HepG2 (cell line): ENCODE results near the gene TANGO6. TPM values are rescaled to one million over a fixed set of nuclear protein-coding genes. Genes with fewer than 3 reads are reported as not detected.
A peak's percentile ranks its signal among the peaks of the same experiment; 100 is the strongest.

ENCODE experiments used
- ATAC-seq: fragments of 200-7000 bp; cut with Tn5 transposase; 3 replicates; pipeline ENCODE4 v1.9.1; 2020; ENCODE audit warnings: mild to moderate bottlenecking, moderate library complexity
- BruUV-seq: library from RNA; stranded (reverse); fragments of 400-500 nt; replicated peaks from 2 replicates; lab custom pipeline; 2021; lab: Mats Ljungman, UMichigan
- CTCF ChIA-PET: fragments of 300-600 bp; formaldehyde crosslinking; extraction: SDS; loops from one replicate; lab custom pipeline; 2021; ENCODE audit warnings: low total read pairs, inconsistent platforms, low intra/inter-chr PET ratio; lab: Yijun Ruan, JAX
- POLR2A ChIA-PET: fragments of 350-600 bp; sonication (Branson Sonifier 250); formaldehyde crosslinking; loops from one replicate; lab custom pipeline; 2020; ENCODE audit warnings: antibody characterized with exemption, inconsistent platforms; lab: Yijun Ruan, JAX
- DNase-seq: peaks from one replicate; pipeline ENCODE4 v3.0.0-alpha.2; 2015; ENCODE audit warnings: low spot score
- FAIRE-seq: peaks from 3 replicates; lab custom pipeline; 2011; peaks lifted over from hg19 to GRCh38; lab: Jason Lieb, UNC
- H2AFZ ChIP-seq: one replicate; pipeline ENCODE4 v1.6.1; 2011; ENCODE audit warnings: low read length, inconsistent platforms
- H3K27ac ChIP-seq: fragments of 300-600 bp; 3 replicates; pipeline ENCODE4 v1.8.0; 2011; ENCODE audit warnings: mixed run types, mild to moderate bottlenecking, mixed read lengths, low read length, inconsistent platforms; ENCODE audit not compliant: insufficient read depth; ENCODE audit errors: extremely low read length
- H3K27me3 ChIP-seq, 2 experiments: fragments of 200-600 bp in 1 of 2; 2 replicates in 1 of 2; 3 replicates in 1 of 2; pipeline versions ENCODE4 v1.6.0 to v1.8.0; 2011; ENCODE audit warnings: low read length in 2 of 2, mild to moderate bottlenecking in 2 of 2, moderate library complexity in 2 of 2, inconsistent platforms in 1 of 2; ENCODE audit not compliant: insufficient read depth in 2 of 2, control insufficient read depth in 1 of 2
- H3K36me3 ChIP-seq, 2 experiments: fragments of 200-600 bp in 1 of 2; replicated peaks in 1 of 2; 2 replicates in 1 of 2; 3 replicates in 1 of 2; pipeline versions ENCODE4 v1.5.1 to v1.8.0; 2011; ENCODE audit warnings: low read length in 2 of 2, inconsistent platforms in 1 of 2; ENCODE audit not compliant: insufficient read depth in 2 of 2, control insufficient read depth in 1 of 2
- H3K4me1 ChIP-seq: 2 replicates; pipeline ENCODE4 v1.5.1; 2012; ENCODE audit warnings: low read length, inconsistent platforms; ENCODE audit not compliant: insufficient read depth
- H3K4me2 ChIP-seq: 2 replicates; pipeline ENCODE4 v1.6.0; 2011; ENCODE audit warnings: low read depth, low read length, inconsistent platforms
- H3K4me3 ChIP-seq, 3 experiments: fragments of 200-600 bp in 1 of 3; sonication (generic), shearing (Covaris generic) in 1 of 3; replicated peaks in 1 of 3; 2 replicates each; pipeline ENCODE4 v1.5.1; 2011 to 2016; ENCODE audit warnings: low read length in 3 of 3, inconsistent platforms in 2 of 3, low read depth in 2 of 3, mild to moderate bottlenecking in 2 of 3, control low read depth in 1 of 3, mixed read lengths in 1 of 3; ENCODE audit not compliant: insufficient read depth in 1 of 3
- H3K79me2 ChIP-seq: one replicate; pipeline ENCODE4 v1.6.1; 2011; ENCODE audit warnings: low read length, inconsistent platforms; ENCODE audit not compliant: insufficient read depth
- H3K9ac ChIP-seq: 2 replicates; pipeline ENCODE4 v1.6.0; 2011; ENCODE audit warnings: mild to moderate bottlenecking, low read depth, low read length, inconsistent platforms; ENCODE audit not compliant: insufficient read depth
- H3K9me3 ChIP-seq: 2 replicates; pipeline ENCODE4 v1.5.1; 2012; ENCODE audit warnings: mild to moderate bottlenecking, low read length
- H4K20me1 ChIP-seq: 2 replicates; pipeline ENCODE4 v1.6.0; 2011; ENCODE audit warnings: inconsistent platforms, mild to moderate bottlenecking, low read length, moderate library complexity; ENCODE audit not compliant: insufficient read depth
- ARNTL ChIP-seq: sonication (generic); formaldehyde crosslinking; IDR thresholded peaks from 2 replicates; pipeline ENCODE4 v1.4.0; 2020; ENCODE audit warnings: mild to moderate bottlenecking, missing genetic modification reagents
- ATF6 ChIP-seq: sonication (generic); formaldehyde crosslinking; conservative IDR thresholded peaks from 2 replicates; pipeline ENCODE4 v1.4.0; 2020; ENCODE audit warnings: missing genetic modification reagents
- BCL3 ChIP-seq: sonication (generic); formaldehyde crosslinking; IDR thresholded peaks from 2 replicates; pipeline ENCODE4 v1.5.1; 2020; ENCODE audit warnings: mild to moderate bottlenecking, missing genetic modification reagents, moderate library complexity
- BORCS8-MEF2B ChIP-seq: sonication (generic); formaldehyde crosslinking; IDR thresholded peaks from 2 replicates; pipeline ENCODE4 v1.8.0; 2022; ENCODE audit warnings: mild to moderate bottlenecking, missing genetic modification reagents
- EHMT2 ChIP-seq: fragments of 200-600 bp; sonication (generic); IDR thresholded peaks from 2 replicates; pipeline ENCODE4 v1.7.0; 2017; ENCODE audit warnings: antibody characterized with exemption, low read depth, low read length, borderline replicate concordance
- IRX3 ChIP-seq: sonication (generic); formaldehyde crosslinking; IDR thresholded peaks from 2 replicates; pipeline ENCODE4 v1.8.1; 2023; ENCODE audit warnings: mild to moderate bottlenecking, low read depth, missing genetic modification reagents, borderline replicate concordance
- SAP130 ChIP-seq: IDR thresholded peaks from 2 replicates; pipeline ENCODE4 v1.6.1; 2016; ENCODE audit warnings: low read depth
- TFE3 ChIP-seq: IDR thresholded peaks from 2 replicates; pipeline ENCODE4 v1.6.1; 2016
- THRA ChIP-seq: sonication (generic); formaldehyde crosslinking; IDR thresholded peaks from 2 replicates; pipeline ENCODE4 v1.4.0; 2020; ENCODE audit warnings: missing genetic modification reagents, borderline replicate concordance
- ZFP82 ChIP-seq: sonication (generic); formaldehyde crosslinking; IDR thresholded peaks from 2 replicates; pipeline ENCODE4 v1.5.1; 2020; ENCODE audit warnings: mild to moderate bottlenecking, missing genetic modification reagents, borderline replicate concordance
- ZNF577 ChIP-seq: sonication (generic); formaldehyde crosslinking; IDR thresholded peaks from 2 replicates; pipeline ENCODE4 v1.4.0; 2020; ENCODE audit warnings: mild to moderate bottlenecking, low read depth, missing genetic modification reagents, borderline replicate concordance
- ZNF580 ChIP-seq: IDR thresholded peaks from 2 replicates; pipeline ENCODE4 v1.6.1; 2016; ENCODE audit warnings: low read depth, borderline replicate concordance
- ZNF709 ChIP-seq: sonication (generic); formaldehyde crosslinking; IDR thresholded peaks from 2 replicates; pipeline ENCODE4 v1.5.0; 2020; ENCODE audit warnings: mild to moderate bottlenecking, missing genetic modification reagents
- ZNF772 ChIP-seq: sonication (generic); formaldehyde crosslinking; IDR thresholded peaks from 2 replicates; pipeline ENCODE4 v1.5.0; 2020; ENCODE audit warnings: mild to moderate bottlenecking, missing genetic modification reagents
- ZNF781 ChIP-seq: sonication (generic); formaldehyde crosslinking; IDR thresholded peaks from 2 replicates; pipeline ENCODE4 v1.5.1; 2020; ENCODE audit warnings: borderline replicate concordance, mild to moderate bottlenecking, missing genetic modification reagents; ENCODE audit errors: not compliant biosample characterization
- WGBS: methylation state at CpG from one replicate; pipeline ENCODE4 v1.1.6; 2017; ENCODE audit warnings: low lambda C conversion rate; 5-methylcytosine and 5-hydroxymethylcytosine counted together
- in situ Hi-C: cut with HindIII; loops from 2 replicates; pipeline ENCODE4 v1.10.0; 2017; ENCODE audit warnings: low pct_unique_long_range_greater_than_20kb; ENCODE audit not compliant: extremely low pct_ligation_motif_present
- intact Hi-C: fragments of 100-400 bp; cut with micrococcal nuclease; formaldehyde crosslinking; loops from one replicate; pipeline ENCODE4 v1.10.0; 2022; ENCODE audit not compliant: unreplicated experiment
- polyA plus RNA-seq, 8 experiments: library from polyadenylated mRNA; depleted of rRNA in 3 of 8; stranded (reverse) in 7 of 8; unstranded in 1 of 8; fragments of >200 nt; fragmentation: Illumina TruSeq in 4 of 8; extraction: Trizol in 4 of 8; gene quantifications; 2 replicates each; pipeline versions ENCODE4 v1.2.1 to v1.2.3, GENCODE V29; 2011 to 2016; ENCODE audit warnings: low read depth in 4 of 8, missing spikeins in 1 of 8, mixed read lengths in 1 of 8; ENCODE audit not compliant: insufficient read depth in 1 of 8
- total RNA-seq, 5 experiments: library from RNA; depleted of rRNA; stranded (reverse); fragments of >200 nt; fragmentation: Illumina TruSeq; extraction: Trizol; gene quantifications; 2 replicates each; pipeline ENCODE4 v1.2.3, GENCODE V29; 2016; ENCODE audit warnings: low read depth in 1 of 5

Gene TANGO6
- total and polyA plus RNA-seq, 2 of the 13 experiments (the other 11 are each of a cell fraction or from before 2014, with no cell fraction given): 7.2 to 13.3 TPM

GRCh38 chr16:68893710-68894705 is 50.7 kb downstream of the TANGO6 start:
- intact Hi-C loops: no loop called here
- no peak for TF ChIP-seq ZNF577 (CRISPR knock-in tag)
- TF ChIP-seq EHMT2: peak; percentile 74; the same call in 1 of the 2 replicates
- TF ChIP-seq ZNF709 (CRISPR knock-in tag): peak; percentile 46; the same call in 1 of the 2 replicates
- TF ChIP-seq ZFP82 (CRISPR knock-in tag): 0 out of 2 replicates have a peak, but pooled peaks have one; percentile 37
- TF ChIP-seq THRA (CRISPR knock-in tag): peak; percentile 35; the same call in 1 of the 2 replicates
- TF ChIP-seq BORCS8-MEF2B (CRISPR knock-in tag): peak; percentile 49; the same call in 1 of the 2 replicates
- TF ChIP-seq TFE3 (CRISPR knock-in tag): peak; percentile 52; the same call in 1 of the 2 replicates
- 0 out of 2 replicates have a peak, but pooled peaks have one; percentile 53 for TF ChIP-seq IRX3 (CRISPR knock-in tag)
- peak; percentile 48 for TF ChIP-seq ZNF781
- TF ChIP-seq ZNF772 (CRISPR knock-in tag): no peak
- 0 out of 2 replicates have a peak, but pooled peaks have one; percentile 33 for TF ChIP-seq BCL3
- TF ChIP-seq SAP130 (CRISPR knock-in tag): peak; percentile 63
- peak; percentile 48; the same call in 1 of the 2 replicates for TF ChIP-seq ZNF580 (CRISPR knock-in tag)
- no peak for TF ChIP-seq ATF6
- TF ChIP-seq ARNTL: peak; percentile 59; the same call in 1 of the 2 replicates

More at GRCh38 chr16:68893710-68894705, 50.7 kb downstream of the TANGO6 start:
- peak; percentile 78 for ATAC-seq
- no peaks in the 10 kb centered on the region for H3K36me3 ChIP-seq
- H3K9me3 ChIP-seq: no peaks in the 10 kb centered on the region
- H3K4me2 ChIP-seq: no peak overlapping the region
- 77% methylated on average over 11 of the region's 11 CpGs for WGBS
- H3K4me3 ChIP-seq: no peak overlapping the region
- H3K27ac ChIP-seq: no peak overlapping the region
- no TSS peak for BruUV-seq
- H3K27me3 ChIP-seq: no peaks in the 10 kb centered on the region
- H3K79me2 ChIP-seq: no peaks in the 10 kb centered on the region
- H2AFZ ChIP-seq: no peak overlapping the region
- ChIA-PET POLR2A (no interaction called here), CTCF (no interaction called here)
- FAIRE-seq: peak; percentile 65
- H3K9ac ChIP-seq: no peak overlapping the region
- DNase-seq: peak; percentile 35
- peaks cover 37% of the 10 kb centered on the region for H3K4me1 ChIP-seq
- H4K20me1 ChIP-seq: no peaks in the 10 kb centered on the region
- in situ Hi-C loops: no loop called here
